Gastroesophageal sphincter (tissue), 3 donors: ENCODE data around the gene UBQLN4.

ENCODE experiments used
- CTCF ChIP-seq, 4 experiments: fragments of 200-600 bp in 2 of 4; fragments of 450-650 bp in 2 of 4; sonication (generic) in 1 of 4; IDR thresholded peaks; one replicate each; pipeline ENCODE4 v1.5.1; 2017 to 2019; ENCODE audit warnings: antibody characterized with exemption in 4 of 4, mild to moderate bottlenecking in 2 of 4, moderate library complexity in 2 of 4
- EP300 ChIP-seq: sonication (generic); formaldehyde crosslinking; IDR thresholded peaks from one replicate; pipeline ENCODE4 v1.6.1; 2017; ENCODE audit warnings: antibody characterized with exemption, mild to moderate bottlenecking
- POLR2A ChIP-seq, 2 donors: fragments of 450-650 bp; IDR thresholded peaks; one replicate each; pipeline ENCODE4 v1.6.1; 2017; ENCODE audit warnings: antibody characterized with exemption in 2 of 2, mild to moderate bottlenecking in 2 of 2, moderate library complexity in 1 of 2
- POLR2AphosphoS5 ChIP-seq: sonication (generic); formaldehyde crosslinking; IDR thresholded peaks from one replicate; pipeline ENCODE4 v1.6.1; 2017; ENCODE audit warnings: antibody characterized with exemption

DNA sequence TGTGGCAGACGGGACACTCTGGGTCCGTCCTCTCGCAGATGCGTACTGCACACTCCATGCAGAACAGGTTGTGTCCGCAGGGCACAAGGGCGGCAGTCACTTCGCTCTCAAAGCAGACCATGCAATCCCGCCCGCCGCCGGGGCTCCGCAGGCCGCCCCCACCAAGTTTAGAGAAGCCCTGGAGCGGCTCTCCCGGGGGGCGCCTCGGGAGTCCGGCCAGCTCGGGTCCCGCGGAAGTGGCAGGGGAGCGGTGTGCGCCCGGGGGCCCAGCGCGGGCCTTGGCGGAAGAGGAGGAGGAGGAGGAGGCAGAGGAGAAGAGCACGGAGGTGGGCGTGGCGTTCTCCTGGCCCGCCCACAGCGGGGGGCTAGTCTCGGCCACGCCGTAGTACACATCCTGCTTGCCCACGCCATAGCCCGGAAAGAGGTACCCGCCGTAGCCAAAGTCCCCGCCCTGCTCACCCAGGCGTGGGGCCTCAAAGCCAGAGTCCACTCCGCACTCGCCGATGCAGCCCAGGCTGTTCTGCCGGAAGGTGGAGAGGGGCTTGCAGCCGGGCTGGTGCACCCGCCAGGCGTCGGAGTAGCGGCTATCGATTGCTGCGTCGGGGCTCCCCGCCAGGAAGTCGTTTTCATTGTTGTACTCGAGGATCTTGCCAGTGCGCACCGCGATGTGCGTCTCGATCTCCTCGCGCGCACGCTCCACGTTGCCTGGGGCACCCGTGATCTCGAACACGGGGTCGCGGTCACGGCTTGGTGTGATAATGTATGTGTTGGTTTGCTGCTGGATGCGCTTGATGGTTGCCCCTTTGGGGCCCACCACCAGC, 23.2 kb upstream of the UBQLN4 start:
- TF ChIP-seq CTCF (IDR thresholded peaks at IDR 0.05), result peak in 2 of 4 experiments; percentile 12 to 20
- peak; percentile 38 for TF ChIP-seq POLR2AphosphoS5
- peak; percentile 22 to 26 for TF ChIP-seq POLR2A (IDR thresholded peaks at IDR 0.05)
- TF ChIP-seq EP300, result no peak
